GM21528 (cell line): ENCODE data around the gene CISH.

Experiments used
- ATAC-seq: cut with Tn5 transposase; IDR thresholded peaks from one replicate; pipeline ENCODE4 v1.9.1; 2021; ENCODE audit warnings: mild to moderate bottlenecking, moderate library complexity; ENCODE audit not compliant: unreplicated experiment, low FRiP score

CISH gene, protein sequence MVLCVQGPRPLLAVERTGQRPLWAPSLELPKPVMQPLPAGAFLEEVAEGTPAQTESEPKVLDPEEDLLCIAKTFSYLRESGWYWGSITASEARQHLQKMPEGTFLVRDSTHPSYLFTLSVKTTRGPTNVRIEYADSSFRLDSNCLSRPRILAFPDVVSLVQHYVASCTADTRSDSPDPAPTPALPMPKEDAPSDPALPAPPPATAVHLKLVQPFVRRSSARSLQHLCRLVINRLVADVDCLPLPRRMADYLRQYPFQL

DNA sequence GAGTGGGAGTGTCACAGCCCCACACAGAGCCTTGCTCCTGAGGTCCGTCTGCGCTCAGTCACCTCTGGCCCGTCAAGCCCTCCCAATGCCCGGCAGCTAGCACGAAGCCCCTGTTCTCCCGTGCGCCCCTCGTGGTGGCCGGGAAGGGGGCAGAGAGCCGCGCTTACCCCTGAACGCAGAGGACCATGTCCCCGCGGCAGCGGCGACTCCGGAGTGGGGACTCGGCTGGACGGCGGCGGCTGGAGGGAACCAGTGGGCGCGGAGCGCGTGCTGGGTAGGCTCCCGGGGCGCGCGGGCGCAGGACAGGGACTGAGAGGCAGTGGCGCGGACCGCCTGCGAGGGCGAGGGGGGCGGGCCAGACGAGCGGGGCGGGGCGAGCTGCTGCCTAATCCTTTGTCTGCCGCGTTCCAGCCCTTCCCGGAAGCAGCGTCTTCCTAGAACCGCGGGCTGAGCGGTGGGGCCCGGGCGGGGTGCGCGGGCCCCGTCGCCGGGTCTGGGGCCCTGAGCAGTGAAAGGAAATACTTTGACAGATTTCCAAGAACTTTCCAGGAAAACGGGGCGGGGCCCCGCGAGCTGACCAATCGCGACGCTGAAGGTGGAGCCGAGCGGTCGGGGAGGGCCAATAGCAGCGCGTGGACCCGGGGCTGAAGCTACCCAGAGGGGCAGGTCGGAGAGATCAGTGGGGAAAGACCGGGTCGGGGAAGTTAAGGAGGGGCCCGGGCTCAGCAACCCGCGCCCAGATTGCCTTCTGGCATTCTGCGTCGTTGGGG is at the start of gene CISH:
Gene CISH (minus strand): TSS at position 311 of the 770 bp plus-strand sequence. CDS start 124 bp downstream, at position 187.
- peak; percentile 68 for ATAC-seq

DNA sequence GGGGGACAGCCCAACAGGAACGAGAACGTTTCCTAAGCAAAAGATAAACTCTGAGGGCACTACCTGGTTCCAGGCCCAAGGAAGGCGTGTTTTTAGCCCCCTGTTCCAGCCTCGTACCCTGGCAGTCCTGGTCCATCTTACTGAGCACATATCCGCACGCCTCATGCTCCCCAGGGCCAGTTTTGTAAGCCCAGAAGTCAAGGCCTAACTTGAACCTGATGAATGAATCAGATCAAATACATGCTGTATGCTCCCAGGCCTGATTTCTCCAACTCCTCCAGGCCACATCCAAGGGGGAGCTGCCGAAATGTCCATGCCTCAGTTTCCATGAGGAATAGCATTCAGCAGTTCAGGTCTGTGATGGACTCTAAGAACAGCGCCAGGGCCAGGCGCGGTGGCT is 48.8 kb upstream of the CISH start:
- ATAC-seq: no peak

DNA sequence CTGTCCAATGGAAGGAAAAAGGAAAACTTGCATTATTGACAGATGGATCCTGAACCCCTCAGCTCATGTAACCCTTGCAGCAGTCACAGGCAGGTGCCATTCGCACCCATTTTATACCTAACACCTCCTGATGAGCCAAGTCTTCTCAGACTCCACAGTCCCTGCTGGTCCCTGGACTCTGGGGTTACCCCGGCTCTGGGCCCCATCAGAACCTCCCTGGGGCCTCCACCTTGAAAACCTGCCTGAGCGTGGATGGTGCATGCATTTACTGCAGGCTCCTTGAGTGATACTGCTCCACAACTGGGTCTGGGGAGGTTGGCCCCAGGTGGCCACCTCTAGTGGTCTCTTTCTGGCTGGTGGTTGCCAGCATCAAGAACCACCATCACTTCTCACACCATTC is 47.3 kb upstream of the CISH start:
- ATAC-seq: no peak

DNA sequence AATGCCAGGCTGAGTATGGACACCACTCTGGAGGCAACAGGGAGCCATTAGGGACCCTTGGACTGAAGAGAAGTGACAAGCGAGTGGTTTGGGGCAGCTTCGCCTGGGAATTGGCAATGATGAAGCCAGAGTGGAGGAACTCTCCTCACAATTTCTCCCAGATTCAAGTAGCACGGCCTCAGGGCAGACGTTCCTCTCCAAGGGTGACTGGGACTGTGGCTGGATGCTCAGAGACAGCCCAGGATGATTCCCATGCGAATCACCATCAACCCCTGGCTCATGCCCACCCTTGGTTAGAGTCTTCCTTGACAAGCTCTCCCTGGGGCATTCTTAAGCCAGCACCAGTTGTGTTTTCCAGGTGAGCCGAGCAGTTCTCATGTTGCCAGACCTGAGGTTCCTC is 46.8 kb upstream of the CISH start:
- ATAC-seq: no peak

DNA sequence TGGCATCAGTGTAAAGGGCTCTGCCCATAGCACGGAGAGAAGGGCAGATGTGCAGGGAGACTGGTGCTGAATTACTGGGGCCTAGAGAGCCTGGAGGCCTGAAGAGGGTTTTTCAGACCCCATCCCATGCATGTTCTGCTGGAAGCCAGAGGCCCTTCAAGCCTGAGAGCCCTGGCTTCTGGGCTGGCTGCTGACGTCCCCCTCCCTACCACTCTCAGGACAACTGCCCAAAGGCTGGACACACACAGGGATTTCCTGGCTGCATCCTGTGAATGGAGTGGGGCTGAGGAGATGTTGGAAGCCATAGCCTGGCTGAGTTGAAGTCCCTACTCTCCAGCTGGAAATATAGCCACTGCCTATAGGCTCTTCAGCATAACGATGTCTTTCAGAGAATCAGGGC is 46.2 kb upstream of the CISH start:
- ATAC-seq: no peak

DNA sequence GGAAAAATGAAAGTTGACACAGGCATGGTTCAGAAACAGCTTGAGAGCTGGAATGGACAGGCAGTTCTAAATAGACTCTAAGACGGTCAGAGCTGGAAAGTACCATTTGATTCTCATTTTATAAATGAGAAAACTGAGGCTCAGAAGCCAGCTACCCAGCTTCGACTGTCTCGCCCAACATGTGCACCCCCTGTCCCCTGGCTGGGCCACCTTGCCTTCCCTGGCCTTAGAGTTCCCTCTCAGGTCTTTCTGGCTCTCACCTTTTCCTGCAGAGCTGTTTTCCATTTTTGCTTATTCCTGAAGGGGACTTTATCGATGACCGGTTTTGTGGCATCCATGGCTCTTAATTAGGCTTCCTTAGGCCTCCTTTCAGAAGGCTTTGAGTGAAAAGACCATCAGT is 45.8 kb upstream of the CISH start:
- no peak for ATAC-seq

DNA sequence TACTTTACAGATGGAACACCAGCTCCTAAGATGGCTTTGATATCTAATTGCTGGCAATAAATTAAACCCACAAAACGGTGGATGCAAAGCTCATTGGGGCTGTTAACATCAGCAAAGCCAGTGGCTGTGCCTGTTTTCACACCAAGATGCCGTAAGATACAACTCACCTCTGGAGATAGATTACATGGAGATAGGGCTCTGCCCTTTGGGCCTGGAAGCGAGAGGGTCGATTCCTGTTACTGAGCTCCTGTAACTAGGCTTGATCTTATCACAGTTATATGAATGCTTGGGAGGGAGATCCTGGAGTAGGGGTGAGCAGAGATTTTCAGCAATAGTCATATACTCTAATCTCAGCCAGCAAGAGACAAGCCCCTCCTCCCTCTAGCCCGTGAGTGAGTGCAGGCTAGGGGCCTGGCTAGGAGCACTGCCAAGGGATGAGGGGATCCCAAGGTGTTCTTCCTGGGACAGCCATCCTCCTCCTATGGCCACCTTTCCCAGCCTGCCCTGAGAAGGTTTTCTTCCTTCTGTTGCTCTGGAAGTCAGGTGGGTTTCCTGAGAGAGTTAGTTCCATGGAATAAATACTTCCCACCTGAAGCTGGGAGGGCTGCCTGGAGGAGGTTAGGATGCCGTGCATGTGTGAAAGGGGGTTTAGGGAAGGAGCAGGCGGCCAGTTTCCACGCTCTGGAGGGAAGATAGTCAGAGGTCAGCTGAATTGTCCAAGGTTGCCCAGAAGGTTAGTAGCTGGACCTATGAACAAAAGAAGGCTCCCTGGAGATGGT is 45.0 kb upstream of the CISH start:
- no peak for ATAC-seq

DNA sequence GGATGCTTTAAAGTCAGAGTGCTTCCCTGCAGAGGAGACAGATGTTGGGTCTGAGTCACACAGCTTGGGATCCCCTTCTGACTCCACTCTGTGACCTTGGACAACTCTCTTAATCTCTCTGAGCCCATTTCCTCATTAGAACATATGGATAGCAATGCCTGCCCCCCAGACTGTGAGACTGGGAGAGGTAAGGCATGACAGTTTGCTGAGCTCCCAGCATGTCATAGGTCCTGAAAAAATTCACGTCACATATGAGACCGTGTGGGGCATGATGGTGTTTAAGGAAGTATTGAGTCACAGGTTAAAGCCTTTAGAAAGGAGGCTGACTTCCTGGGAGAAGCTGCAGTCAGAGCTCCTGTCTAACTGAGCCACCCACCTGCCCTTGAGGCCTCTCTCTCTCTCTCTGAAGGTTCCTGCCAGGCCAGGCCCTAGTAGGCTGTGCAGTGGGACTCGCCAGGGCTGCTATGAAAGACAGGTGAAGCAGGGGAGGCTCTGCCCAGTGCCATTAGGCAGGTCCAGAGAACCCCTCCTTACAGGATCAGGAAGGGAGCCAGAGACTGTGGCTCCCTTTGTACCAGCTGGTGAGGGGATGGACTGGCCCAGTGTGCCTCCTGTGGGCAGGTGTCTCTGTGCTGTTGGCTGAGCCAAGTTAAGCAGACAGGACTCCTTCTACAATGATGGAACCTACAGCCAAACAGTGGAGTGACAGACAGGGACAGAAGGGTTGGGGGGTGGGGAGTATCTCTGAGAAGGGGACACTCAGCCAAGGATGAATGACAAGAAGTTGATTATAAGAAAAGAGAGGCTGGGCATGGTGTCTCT is 43.6 kb upstream of the CISH start:
- no peak for ATAC-seq

DNA sequence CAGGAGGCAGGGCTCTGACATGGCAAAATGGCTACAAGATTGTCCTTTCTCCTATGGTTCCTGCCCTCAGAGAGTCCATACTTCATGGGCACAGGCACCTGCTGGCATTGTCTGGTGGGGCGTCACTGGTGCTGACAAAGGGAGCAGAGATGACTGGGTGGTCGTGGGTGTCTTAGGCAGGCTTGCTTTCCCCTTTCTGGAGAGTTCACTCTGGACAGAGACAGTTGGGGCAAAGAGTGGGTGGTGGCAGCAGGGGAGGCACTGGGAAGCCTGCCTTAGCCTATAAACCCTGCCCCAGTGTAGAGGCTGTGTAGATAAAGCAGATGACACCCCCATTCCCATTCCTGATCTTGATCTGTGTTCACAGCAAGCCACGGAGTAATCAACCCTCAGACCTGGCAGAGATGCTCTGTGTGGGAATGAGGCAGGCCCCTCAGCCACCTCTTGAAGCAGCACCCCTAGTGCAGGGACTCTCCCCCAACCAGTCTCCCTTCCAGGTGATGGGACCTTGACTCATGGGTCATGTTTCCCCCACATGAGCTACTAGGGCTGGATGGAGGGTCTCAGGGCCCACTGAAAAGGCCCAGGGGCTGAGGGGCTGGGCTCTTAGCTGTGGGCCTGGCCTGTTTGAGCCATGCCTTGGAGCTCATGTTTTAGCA is 42.5 kb upstream of the CISH start:
- no peak for ATAC-seq

DNA sequence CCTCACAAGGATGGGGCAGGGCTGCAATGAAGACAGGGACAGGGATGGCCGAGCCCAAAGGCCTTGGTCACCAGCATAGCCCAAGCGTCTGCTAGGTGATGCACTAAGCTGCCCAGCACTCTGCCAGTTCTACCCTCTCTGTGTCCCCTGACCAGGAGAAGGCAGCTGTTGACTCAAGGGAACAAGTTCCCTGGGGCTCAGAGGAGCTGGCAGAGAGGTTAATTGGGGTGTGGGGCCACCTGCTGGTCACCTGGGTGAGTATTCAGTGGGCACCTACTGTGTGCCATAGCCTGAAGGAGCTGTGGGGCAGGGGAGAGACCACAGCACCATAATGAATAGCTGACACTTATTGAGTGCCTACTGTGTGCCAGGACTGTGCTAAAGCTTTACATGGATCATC is 41.1 kb upstream of the CISH start:
- no peak for ATAC-seq

DNA sequence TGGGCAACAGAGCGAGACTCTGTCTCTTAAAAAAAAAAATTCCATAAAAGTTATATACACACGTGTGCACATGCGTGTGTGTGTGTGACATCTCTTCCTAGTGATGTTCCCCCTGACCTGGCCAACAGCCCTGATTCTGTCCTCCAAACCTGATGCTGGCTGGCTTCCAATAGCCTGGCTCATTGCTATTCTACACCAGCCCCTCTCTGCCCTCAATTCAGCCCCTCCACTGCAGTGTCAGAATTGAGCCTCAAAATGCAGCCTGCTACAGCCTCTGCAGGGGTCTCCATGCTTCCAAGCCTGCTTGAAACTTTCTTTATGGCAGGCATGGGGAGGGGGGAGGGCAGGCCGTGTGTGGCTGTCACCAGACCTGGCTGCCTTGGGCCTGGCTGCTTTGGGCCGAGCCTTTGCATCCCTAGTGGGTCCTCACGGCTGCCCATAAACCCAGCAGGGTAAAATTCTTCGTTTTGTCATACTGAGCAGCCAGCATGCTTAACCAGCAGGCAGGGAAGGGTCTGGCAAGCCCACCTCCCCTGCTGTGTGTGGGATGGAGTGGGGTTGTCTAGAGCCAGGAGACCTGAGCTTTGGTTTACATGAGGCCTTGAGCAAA is 40.5 kb upstream of the CISH start:
- no peak for ATAC-seq

DNA sequence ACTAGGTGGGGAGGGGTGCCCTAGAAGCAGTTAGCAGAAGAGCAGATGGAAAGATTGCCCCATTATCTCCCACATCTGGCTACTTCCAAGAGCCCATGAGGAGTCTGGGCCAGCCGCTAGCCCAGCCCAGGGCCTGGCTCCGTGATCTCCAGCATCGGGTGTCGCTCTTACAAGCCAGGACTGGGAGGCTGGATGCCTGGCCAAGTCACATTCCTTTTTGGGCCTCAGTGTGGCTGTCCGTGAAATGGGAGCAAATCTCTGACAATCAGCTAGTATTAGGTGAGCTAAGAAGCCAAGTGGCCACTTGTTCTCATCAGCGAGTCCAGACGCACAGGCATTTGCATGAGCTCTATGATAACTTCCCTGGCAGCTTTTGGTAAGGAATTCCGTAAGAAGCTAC is 39.9 kb upstream of the CISH start:
- no peak for ATAC-seq

DNA sequence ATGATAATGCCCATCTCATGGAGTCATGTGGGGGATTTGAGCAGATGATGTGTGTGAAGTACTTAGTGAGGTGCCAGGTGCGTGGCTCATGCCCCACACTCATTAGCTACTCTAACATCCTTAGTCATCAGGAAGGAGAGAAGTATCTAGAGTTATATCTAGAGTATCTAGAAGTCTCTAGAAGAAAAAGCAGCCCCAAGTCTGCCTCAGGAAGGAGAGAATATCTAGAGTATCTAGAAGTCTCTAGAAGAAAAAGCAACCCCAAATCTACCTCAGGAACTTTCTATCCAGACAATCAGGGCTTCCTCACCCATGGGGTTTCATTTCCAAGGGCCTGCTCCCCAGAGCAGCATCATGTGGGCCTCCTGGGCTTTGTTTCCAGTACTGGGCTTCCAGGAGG is 38.4 kb upstream of the CISH start:
- ATAC-seq: no peak

DNA sequence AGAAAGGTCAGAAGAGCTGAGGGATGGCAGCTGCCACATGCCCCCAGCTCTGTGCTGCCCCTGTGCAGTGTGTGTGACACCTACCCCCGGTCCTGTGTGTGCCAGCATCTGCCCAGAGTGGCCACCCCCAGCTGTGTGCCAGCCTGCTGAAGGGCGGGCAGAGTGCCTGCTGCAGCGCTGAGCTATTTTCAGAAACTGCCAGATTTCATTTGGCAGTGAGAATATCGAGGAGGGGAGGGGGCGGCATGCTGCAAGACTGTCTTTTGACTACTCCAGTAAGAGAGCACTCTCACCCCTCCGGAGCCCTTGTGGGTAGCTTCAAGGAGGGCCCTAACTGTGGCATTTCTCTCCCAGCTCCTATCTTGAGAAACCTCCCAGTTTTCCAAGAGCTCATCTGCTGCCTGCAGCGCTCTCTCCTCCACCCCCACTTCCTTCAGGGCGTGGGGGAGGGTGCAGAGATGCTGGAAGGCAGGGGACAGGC is 37.9 kb upstream of the CISH start:
- no peak for ATAC-seq

DNA sequence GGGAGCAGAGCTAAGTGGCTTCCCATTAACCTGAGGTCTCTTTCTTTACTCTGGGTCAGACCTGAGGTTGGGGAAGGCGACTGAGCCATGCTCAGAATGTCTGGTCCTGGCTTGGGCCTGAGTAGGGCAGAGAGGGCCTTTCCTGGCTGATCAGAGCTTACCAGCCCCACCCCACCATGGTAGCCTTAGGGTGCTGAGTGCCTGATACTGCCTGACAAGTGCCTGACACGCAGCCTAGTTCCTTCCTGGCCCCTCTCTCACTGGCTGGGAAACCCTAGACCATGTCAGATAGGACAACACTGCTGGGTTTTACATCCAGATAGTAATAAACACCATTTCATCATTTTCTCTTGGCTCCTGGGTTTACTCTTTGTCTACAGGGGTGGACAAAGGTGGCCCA is 37.4 kb upstream of the CISH start:
- ATAC-seq: no peak

DNA sequence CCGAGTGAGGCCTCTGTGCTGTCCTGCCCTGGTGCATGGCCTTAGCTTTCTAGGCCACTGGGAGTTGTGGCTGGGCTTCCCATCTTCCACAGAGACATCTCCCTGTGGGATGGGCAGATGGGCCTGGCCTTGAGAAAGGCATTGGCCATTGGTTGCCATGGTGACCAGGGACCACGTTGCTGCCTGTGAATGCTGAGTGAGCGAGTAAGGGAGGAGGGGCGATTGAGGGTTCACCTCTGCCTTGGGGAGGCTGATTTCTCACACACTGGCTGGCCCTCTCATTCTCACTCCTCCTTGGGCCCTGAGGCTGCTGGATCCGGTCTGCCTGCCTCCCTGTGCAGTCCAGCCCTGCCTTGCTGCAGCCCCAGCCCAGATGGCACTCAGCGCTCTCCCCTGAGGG is 36.7 kb upstream of the CISH start:
- ATAC-seq: no peak

DNA sequence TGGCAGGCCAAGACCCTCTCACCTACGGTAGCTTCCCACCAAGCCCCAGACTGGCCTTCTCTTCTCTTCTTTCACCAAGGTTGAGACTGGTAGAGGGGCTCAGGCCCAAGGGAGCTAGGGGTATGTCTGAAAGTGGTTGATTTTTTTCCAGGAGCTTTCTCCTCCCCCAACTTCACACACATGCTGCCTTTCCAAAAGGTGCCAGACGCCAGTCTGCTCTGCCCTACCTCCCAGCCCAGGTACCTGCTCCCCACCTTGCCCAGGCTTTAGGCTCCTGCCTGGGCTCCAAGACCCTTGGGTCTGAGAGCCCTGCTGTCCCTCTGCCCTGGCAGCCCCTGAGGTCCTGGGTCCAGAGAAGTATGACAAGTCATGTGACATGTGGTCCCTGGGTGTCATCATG is 33.8 kb upstream of the CISH start:
- ATAC-seq: no peak

DNA sequence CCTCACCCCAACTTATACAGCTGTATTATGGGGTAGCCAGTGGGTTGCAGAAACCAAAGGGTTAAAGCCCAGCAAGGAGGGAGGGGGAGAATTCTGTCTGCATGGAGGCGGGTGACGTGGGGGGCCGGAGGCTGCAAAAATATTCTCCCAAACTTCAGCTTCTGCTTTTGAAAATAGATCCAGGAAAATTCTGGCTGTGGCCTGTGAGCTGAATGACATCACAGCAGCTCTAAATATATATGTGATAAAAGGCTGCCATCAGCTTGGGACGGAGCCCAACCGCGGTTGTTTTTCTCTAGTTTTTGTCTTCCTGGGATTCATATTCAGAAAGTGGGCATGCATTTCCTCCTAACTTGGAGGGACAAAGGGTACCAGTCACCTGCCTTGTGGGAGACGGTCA is 33.0 kb upstream of the CISH start:
- no peak for ATAC-seq

DNA sequence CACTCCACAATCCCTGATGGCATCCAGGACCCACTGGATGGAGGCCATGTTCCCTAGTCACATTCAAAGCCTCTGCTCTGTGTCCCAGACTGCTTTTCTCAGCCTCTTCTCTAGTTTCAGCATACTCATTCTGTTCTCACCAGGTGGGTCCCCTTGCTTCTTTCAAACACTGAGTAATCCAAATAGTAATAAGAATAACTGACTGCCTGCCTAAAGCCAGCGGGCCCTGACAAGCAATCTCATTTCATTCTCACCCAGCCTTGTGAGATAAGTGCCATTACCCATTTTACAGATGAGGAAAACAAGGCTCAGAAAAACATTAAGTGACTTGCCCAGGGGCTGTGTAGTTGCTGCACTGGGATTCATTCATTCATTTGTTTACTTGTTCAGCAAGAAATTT is 30.8 kb upstream of the CISH start:
- no peak for ATAC-seq

DNA sequence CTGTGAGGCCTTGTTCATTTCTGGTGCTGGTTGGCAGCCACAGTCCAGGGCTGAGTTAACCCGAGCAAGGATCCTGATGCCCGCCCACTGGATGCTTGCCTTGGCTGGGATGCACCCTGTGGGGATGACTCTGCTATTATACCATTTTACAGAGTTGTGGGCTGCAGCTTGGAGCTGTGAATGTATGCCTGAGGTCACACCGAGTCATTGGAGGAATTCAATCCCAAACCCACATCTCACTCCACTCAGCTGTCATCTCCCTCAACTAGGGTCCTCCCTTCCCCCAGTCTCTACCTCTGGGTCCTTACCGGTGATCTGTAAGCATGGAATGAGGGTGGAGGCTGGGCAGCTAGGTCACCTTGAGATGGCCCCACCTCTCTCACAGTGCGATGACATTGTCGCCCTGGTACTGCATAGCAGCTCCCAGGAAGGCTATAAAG is 27.5 kb upstream of the CISH start:
- ATAC-seq: no peak
